ENCODE measurements around the gene ZNF804A.

ZNF804A gene

DNA sequence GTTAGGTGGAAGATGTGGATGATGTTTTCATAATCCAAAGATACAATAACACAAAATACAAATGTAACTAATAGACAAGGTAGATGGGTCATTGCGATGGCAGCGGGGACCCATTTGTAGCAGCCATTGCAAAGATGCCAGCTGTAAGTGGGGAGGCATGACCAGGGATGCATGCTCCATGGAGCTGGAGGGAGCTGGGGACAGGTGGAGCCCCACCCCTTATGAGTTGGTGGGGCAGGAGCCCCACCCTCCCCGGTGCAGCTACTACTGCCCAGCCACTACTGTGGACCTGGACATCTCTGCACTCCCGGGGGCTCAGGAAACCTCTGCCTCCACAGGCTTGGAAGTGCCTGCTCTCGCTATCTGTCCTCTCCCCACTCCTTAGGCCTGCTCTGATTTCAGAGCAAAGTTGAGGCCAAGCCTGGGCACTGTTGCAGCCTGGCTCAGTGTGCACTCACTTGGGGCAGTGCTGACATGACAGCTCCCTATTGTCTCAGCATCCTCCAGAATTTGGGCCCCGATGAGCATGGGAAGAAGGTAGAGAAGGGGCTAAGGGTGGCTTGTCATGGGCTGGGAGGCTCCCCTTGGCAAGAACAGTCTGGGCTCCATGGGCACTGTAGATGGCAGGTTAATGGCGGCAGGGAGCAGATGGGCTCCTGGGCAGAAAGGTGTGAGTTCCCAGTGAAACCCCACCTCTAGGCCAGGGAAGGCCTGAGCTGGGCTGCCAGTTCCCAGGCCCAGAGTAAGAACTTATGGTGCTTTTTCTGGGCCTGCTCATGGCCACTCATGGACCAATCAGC is 81.1 kb downstream of the ZNF804A start:
- TF ChIP-seq, protein P1, sequence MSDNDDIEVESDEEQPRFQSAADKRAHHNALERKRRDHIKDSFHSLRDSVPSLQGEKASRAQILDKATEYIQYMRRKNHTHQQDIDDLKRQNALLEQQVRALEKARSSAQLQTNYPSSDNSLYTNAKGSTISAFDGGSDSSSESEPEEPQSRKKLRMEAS (IDR thresholded peaks at IDR 0.05; ENCODE audit: low read depth, low read length), result no peak
- TF ChIP-seq POLR2A (IDR thresholded peaks at IDR 0.05; ENCODE audit: extremely low read depth, insufficient read length) (no peak), MYC (IDR thresholded peaks at IDR 0.05; ENCODE audit: low read depth, low read length) (no peak)
- TF ChIP-seq, protein P2, sequence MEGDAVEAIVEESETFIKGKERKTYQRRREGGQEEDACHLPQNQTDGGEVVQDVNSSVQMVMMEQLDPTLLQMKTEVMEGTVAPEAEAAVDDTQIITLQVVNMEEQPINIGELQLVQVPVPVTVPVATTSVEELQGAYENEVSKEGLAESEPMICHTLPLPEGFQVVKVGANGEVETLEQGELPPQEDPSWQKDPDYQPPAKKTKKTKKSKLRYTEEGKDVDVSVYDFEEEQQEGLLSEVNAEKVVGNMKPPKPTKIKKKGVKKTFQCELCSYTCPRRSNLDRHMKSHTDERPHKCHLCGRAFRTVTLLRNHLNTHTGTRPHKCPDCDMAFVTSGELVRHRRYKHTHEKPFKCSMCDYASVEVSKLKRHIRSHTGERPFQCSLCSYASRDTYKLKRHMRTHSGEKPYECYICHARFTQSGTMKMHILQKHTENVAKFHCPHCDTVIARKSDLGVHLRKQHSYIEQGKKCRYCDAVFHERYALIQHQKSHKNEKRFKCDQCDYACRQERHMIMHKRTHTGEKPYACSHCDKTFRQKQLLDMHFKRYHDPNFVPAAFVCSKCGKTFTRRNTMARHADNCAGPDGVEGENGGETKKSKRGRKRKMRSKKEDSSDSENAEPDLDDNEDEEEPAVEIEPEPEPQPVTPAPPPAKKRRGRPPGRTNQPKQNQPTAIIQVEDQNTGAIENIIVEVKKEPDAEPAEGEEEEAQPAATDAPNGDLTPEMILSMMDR (IDR thresholded peaks at IDR 0.05; ENCODE audit: low read depth, low read length), result no peak
- DNase-seq (ENCODE audit: low read depth), result no peak

DNA sequence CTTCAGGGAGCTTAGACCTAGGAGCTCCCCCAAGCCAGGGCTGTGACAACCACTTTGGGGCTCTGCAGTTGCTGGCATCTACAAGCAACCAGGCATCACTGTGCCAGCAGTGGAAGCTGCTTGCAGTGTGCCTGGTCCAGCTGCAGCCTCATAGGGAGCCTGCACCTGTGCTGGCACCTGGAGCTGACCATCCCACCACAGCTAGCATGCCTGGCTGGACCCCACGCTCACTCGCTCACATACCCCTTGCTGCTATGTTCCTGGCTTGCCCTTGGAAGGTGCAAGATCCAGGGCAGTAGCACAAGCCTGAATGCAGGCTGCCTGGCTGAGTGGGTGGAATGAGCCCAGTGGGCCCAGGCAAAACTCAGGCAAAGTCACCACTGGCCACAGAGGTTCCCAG is 82.5 kb downstream of the ZNF804A start:
- H3K4me3 ChIP-seq (ENCODE audit: low read depth, low read length), result no peak overlapping the region
- TF ChIP-seq, protein P2 (IDR thresholded peaks at IDR 0.05; ENCODE audit: low read depth, low read length), result no peak
- TF ChIP-seq POLR2A (IDR thresholded peaks at IDR 0.05; ENCODE audit: extremely low read depth, insufficient read length) (no peak), MYC (IDR thresholded peaks at IDR 0.05; ENCODE audit: low read depth, low read length) (no peak)
- TF ChIP-seq, protein P1 (IDR thresholded peaks at IDR 0.05; ENCODE audit: low read depth, low read length), result no peak
- DNase-seq (ENCODE audit: low read depth), result no peak

More for the DNA sequence above, 81.1 kb downstream of the ZNF804A start:
- H3K4me3 ChIP-seq (ENCODE audit: low read depth, low read length), result no peak overlapping the region

DNA sequence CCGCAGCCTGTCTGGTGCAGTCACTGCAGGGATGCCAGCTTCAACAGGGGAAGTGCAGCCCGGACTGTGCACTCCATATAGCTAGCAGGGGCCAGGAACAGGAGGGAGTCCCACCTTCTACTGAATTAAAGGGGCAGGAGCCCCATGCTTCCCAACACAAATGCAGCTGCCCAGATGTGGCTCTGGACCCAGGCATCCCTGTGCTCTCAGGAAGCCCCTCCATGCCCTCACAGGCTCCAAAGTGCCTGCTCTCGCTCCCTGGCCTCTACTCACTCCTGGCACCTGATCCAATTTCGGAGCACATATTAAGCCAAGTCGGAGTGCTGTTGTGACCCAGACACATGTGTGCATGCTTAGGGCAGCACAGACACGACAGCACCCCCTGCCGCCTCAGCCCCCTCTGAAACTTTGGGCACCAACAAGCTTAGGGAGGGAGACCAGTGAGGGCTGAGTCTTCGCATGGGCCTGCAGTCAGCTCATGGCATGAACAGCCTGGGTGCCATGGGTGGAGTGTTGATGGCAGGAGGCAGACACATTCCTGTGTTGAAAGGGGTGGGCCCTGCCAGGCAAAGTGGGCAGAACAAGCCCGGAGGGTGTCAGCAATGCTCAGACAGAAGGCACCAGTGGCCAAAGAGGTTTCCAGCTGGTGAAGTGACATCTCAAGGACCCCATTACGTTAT is 83.5 kb downstream of the ZNF804A start:
- no peak for TF ChIP-seq POLR2A (IDR thresholded peaks at IDR 0.05; ENCODE audit: extremely low read depth, insufficient read length)
- TF ChIP-seq MYC (IDR thresholded peaks at IDR 0.05; ENCODE audit: low read depth, low read length), result no peak
- TF ChIP-seq, protein P1 (IDR thresholded peaks at IDR 0.05; ENCODE audit: low read depth, low read length), result no peak
- TF ChIP-seq, protein P2 (IDR thresholded peaks at IDR 0.05; ENCODE audit: low read depth, low read length), result no peak
- no peak for DNase-seq (ENCODE audit: low read depth)
- H3K4me3 ChIP-seq (ENCODE audit: low read depth, low read length), result no peak overlapping the region

DNA sequence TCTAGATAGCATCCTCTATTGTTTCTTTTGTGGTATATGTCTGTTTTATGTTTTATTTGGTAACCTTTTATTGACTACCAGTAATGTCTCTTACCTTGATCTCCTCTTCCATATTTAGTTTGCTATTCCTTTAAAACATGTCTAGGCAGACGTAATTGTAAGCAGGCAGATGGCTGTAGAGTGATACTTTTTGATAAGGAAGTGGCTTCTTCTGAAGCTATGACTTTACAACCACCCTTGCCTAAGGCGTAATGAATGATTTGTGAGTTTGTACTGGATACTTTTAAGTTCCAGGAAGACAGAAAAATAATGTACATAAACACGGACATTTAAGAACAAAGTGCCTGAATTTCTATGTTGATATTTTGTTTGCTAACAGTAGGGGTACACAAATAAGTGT is 85.6 kb downstream of the ZNF804A start:
- H3K4me3 ChIP-seq (ENCODE audit: low read depth, low read length), result no peak overlapping the region
- TF ChIP-seq, protein P1 (IDR thresholded peaks at IDR 0.05; ENCODE audit: low read depth, low read length), result no peak
- TF ChIP-seq, protein P2 (IDR thresholded peaks at IDR 0.05; ENCODE audit: low read depth, low read length), result no peak
- no peak for TF ChIP-seq POLR2A (IDR thresholded peaks at IDR 0.05; ENCODE audit: extremely low read depth, insufficient read length)
- TF ChIP-seq MYC (IDR thresholded peaks at IDR 0.05; ENCODE audit: low read depth, low read length), result no peak
- DNase-seq (ENCODE audit: low read depth), result no peak

DNA sequence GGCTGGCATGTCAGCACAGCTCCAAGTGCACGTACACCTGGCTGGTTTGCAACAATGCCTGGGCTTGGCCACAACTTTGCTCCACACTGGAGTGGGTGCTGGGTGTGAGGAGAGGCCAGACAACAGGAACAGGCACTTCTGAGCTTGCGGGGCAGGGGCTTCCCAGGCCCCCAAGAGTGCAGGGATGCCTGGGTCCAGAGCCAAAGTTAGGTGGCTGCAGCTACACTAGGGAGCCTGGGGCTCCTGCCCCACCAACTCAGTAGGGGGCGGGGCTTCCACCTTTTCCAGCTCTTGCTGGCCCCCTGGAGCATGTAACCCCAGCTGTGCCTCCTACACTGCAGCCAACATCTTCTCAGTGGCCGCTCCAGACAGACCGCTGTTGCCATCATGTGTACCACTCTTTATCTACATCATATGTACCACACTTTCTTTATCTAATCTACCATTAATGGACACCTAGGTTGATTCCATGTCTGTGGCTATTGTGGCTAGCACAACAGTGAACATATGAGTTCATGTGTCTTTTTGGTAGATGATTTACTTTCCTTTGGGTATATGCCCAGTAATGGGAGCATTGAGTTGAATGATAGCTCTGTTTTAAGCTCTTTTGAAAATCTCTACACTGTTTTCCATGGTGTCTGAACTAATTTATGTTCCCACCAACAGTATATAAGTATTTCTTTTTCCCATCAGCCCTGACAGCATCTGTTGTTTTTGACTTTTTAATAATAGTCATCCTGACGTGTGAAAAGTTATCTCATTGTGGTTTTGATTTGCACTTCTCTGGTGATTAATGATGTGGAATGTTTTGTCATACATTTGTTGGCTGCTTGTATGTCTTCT is 87.9 kb downstream of the ZNF804A start:
- TF ChIP-seq, protein P1 (IDR thresholded peaks at IDR 0.05; ENCODE audit: low read depth, low read length), result no peak
- TF ChIP-seq POLR2A (IDR thresholded peaks at IDR 0.05; ENCODE audit: extremely low read depth, insufficient read length), result no peak
- TF ChIP-seq MYC (IDR thresholded peaks at IDR 0.05; ENCODE audit: low read depth, low read length), result no peak
- TF ChIP-seq, protein P2 (IDR thresholded peaks at IDR 0.05; ENCODE audit: low read depth, low read length), result no peak
- no peak overlapping the region for H3K4me3 ChIP-seq (ENCODE audit: low read depth, low read length)
- DNase-seq (ENCODE audit: low read depth), result no peak
